Endothelial cell of umbilical vein (primary cell): ENCODE measurements around the gene WAC.

Experiments used
- CTCF ChIP-seq, 2 donors: IDR thresholded peaks; 1 replicate in 1 of 2; 2 replicates in 1 of 2; pipeline ENCODE4 v1.5.1; 2011; ENCODE audit warnings: low read length in 2 of 2, mild to moderate bottlenecking in 2 of 2, moderate library complexity in 2 of 2, control low read depth in 1 of 2, inconsistent platforms in 1 of 2, low read depth in 1 of 2; ENCODE audit not compliant: insufficient read depth in 1 of 2; ENCODE audit errors: extremely low read depth in 1 of 2
- EZH2 ChIP-seq: IDR thresholded peaks from 2 replicates; pipeline ENCODE4 v1.6.1; 2012; ENCODE audit warnings: borderline replicate concordance, low read depth, mild to moderate bottlenecking, moderate library complexity, low read length, inconsistent platforms; ENCODE audit not compliant: severe bottlenecking
- FOS ChIP-seq: IDR thresholded peaks from 2 replicates; pipeline ENCODE4 v1.6.1; 2011; ENCODE audit warnings: mild to moderate bottlenecking, low read length, moderate library complexity, borderline replicate concordance; ENCODE audit not compliant: insufficient read depth
- POLR2A ChIP-seq: IDR thresholded peaks from 2 replicates; pipeline ENCODE4 v1.6.1; 2012; ENCODE audit warnings: low read depth, mild to moderate bottlenecking, control low read depth, low read length
- POLR2AphosphoS5 ChIP-seq: IDR thresholded peaks from 2 replicates; pipeline ENCODE4 v1.6.1; 2012; ENCODE audit warnings: low read depth, mild to moderate bottlenecking, control low read depth, low read length, moderate library complexity; ENCODE audit not compliant: insufficient read depth

GRCh38 chr10:28585076-28585475 is 52.2 kb downstream of the WAC start:
- no peak for TF ChIP-seq POLR2A
- no peak for TF ChIP-seq POLR2AphosphoS5
- no peak for TF ChIP-seq CTCF (IDR thresholded peaks at IDR 0.05; ENCODE audit: extremely low read depth in 1 of 2, insufficient read depth in 1 of 2, low read depth in 1 of 2, low read length in 2 of 2)
- no peak for TF ChIP-seq FOS
- TF ChIP-seq EZH2: no peak
